Astrocyte (in vitro differentiated cells and primary cell): Measurements from ENCODE around the gene BTBD16.

ENCODE experiments used
- EZH2 ChIP-seq: IDR thresholded peaks from 2 replicates; pipeline ENCODE4 v1.6.1; 2012; ENCODE audit warnings: mild to moderate bottlenecking, low read length, inconsistent platforms; ENCODE audit not compliant: insufficient read depth
- TF ChIP-seq, protein P1 (sequence below): IDR thresholded peaks from 2 replicates; pipeline ENCODE4 v1.5.1; 2011; ENCODE audit warnings: low read depth, mild to moderate bottlenecking, inconsistent platforms, low read length, moderate library complexity; ENCODE audit not compliant: insufficient read depth

- no peak for TF ChIP-seq EZH2
- TF ChIP-seq, protein P1, sequence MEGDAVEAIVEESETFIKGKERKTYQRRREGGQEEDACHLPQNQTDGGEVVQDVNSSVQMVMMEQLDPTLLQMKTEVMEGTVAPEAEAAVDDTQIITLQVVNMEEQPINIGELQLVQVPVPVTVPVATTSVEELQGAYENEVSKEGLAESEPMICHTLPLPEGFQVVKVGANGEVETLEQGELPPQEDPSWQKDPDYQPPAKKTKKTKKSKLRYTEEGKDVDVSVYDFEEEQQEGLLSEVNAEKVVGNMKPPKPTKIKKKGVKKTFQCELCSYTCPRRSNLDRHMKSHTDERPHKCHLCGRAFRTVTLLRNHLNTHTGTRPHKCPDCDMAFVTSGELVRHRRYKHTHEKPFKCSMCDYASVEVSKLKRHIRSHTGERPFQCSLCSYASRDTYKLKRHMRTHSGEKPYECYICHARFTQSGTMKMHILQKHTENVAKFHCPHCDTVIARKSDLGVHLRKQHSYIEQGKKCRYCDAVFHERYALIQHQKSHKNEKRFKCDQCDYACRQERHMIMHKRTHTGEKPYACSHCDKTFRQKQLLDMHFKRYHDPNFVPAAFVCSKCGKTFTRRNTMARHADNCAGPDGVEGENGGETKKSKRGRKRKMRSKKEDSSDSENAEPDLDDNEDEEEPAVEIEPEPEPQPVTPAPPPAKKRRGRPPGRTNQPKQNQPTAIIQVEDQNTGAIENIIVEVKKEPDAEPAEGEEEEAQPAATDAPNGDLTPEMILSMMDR: no peak
These were observed 32.4 kb downstream of the BTBD16 start for GRCh38 chr10:122303271-122304053.
